ENCODE results near the gene MIA2.
"Not testable (repeated sequence)": the region's sequence is repeated elsewhere in the genome, so short reads cannot be mapped to it uniquely, and the experiment has no call there.

The MIA2 gene, protein sequence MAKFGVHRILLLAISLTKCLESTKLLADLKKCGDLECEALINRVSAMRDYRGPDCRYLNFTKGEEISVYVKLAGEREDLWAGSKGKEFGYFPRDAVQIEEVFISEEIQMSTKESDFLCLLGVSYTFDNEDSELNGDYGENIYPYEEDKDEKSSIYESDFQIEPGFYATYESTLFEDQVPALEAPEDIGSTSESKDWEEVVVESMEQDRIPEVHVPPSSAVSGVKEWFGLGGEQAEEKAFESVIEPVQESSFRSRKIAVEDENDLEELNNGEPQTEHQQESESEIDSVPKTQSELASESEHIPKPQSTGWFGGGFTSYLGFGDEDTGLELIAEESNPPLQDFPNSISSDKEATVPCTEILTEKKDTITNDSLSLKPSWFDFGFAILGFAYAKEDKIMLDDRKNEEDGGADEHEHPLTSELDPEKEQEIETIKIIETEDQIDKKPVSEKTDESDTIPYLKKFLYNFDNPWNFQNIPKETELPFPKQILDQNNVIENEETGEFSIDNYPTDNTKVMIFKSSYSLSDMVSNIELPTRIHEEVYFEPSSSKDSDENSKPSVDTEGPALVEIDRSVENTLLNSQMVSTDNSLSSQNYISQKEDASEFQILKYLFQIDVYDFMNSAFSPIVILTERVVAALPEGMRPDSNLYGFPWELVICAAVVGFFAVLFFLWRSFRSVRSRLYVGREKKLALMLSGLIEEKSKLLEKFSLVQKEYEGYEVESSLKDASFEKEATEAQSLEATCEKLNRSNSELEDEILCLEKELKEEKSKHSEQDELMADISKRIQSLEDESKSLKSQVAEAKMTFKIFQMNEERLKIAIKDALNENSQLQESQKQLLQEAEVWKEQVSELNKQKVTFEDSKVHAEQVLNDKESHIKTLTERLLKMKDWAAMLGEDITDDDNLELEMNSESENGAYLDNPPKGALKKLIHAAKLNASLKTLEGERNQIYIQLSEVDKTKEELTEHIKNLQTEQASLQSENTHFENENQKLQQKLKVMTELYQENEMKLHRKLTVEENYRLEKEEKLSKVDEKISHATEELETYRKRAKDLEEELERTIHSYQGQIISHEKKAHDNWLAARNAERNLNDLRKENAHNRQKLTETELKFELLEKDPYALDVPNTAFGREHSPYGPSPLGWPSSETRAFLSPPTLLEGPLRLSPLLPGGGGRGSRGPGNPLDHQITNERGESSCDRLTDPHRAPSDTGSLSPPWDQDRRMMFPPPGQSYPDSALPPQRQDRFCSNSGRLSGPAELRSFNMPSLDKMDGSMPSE (N-terminal part only)

DNA sequence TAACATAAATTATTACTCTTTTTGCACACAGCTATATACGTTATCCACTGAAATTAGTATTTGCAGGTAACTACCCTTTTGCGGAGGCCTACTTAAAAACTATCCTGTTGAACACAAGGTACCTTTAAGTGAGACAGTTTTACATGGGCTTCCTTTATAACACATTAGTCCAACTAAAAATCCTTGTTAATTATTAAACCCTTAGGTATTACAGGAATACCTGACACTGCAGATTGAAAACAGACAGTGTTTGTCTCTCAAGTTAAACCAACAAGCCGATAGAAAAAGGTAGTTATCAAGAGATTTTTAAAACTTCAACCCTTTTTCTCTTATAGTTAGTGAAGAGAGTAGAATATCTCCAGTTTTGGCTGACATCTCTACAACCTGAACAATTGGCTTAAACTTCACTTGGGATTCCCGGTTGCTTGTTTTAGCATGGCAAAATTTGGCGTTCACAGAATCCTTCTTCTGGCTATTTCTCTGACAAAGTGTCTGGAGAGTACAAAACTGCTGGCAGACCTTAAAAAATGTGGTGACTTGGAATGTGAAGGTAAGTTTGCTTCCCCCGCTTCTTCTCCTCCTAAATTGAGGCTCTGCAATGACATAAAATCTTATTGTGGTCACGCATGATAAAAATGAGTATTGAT lies at the start of gene MIA2:
MIA2 (plus strand) TSS at position 236 of the 647 bp plus-strand sequence; CDS start at position 436, 200 bp downstream.
- no peak for DNase-seq (ENCODE audit: low read depth)

DNA sequence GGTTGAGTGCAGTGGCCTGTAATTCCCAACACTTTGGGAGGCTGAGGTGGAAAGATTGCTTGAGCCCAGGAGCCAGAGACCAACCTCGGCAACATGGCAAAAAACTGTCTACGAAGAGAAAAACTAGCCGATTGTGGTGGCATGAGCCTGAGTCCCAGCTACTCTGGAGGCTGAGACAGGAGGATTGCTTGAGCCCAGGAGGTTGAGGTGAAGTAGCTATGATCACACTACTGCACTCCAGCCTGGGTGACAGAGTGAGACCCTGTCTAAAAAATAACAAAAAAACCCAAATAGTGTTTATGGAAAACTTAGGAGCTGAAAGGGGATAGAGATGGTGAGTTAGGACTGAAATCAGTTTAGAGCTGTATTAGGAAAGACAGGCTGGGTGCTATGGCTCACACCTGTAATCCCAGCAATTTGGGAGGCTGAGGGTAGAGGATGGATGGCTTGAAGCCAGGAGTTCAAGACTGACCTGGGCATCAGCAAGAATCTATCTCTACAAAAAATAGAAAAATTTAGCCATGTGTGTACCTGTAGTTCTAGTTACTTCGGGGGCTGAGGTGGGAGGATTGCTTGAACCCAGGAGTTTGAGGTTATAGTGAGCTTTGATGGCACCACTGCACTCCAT lies 49.0 kb upstream of the MIA2 start:
- no peak for DNase-seq (ENCODE audit: low read depth)

- no peak for DNase-seq (ENCODE audit: low read depth)
These were observed 48.3 kb upstream of the MIA2 start for GRCh38 chr14:39185256-39186049.

DNA sequence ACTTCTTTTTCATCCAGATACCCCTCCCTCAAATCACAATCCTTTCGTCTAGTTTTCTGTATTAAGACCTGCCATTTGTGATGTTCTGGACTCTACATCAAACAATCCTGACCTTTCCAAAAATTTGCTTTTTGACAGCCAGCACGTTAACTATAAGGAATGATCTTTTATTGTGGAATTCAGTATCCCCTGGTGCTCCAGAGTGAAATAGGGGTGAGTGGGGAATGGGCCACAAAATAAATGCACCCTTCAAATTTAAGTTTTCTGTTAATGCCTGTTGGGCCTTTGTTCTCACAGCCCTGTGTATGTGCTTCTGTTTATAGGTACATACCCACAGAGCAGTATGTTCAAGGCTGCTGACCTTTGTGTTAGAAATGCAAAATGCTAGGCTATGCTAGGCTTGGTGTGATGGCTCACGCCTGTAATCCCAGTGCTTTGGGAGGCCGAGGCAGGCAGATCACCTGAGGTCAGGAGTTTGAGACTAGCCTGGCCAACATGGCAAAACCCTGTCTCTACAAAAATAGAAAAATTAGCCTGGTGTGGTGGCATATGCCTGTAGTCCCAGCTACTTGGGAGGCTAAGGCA lies 46.7 kb upstream of the MIA2 start:
- no peak for DNase-seq (ENCODE audit: low read depth)

DNA sequence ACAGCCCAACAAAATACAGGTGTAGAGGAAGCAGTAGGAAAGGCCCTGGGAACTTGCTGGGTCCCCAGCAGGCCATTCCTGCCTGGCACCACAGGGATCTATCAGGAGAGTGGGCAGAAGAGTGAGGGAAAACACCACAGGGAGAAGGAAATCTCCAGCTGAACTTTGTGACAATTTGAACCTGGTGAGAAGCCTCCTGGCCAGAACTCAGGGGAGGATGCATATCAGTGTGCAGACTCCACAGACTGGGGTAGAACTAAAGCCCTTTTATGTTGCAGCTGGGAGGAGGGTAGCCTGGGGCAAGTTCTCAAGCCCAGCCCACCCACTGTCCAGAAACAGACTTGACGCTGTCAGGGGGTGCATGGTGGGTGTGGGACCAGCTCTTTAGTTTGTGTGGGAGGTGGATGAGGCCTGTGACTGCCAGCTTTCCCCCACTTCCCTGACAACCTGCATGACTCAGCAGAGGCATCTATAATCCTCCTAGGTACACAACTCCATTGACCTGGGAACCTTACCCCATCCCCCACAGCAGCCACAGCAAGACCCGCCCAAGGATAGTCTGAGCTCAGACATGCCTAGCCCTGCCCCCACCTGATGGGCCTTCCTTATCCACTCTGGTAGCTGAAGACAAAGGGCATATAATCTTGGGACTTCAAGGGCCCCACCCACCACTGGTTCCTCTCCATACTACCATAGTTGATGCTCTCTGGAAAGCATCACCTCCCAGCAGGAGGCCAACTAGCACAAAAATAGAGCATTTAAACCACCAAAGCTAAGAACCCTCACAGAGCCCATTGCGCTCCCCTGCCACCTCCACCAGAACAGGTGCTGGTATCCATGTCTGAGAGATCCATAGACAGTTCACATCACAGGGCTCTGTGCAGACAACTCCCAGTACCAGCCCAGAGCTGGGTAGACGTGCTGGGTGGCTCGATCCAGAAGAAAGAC lies 29.8 kb upstream of the MIA2 start:
- no peak for DNase-seq (ENCODE audit: low read depth)

GRCh38 chr14:39207430-39207829 lies 26.3 kb upstream of the MIA2 start:
- DNase-seq (ENCODE audit: low read depth) = not testable (repeated sequence)

DNA sequence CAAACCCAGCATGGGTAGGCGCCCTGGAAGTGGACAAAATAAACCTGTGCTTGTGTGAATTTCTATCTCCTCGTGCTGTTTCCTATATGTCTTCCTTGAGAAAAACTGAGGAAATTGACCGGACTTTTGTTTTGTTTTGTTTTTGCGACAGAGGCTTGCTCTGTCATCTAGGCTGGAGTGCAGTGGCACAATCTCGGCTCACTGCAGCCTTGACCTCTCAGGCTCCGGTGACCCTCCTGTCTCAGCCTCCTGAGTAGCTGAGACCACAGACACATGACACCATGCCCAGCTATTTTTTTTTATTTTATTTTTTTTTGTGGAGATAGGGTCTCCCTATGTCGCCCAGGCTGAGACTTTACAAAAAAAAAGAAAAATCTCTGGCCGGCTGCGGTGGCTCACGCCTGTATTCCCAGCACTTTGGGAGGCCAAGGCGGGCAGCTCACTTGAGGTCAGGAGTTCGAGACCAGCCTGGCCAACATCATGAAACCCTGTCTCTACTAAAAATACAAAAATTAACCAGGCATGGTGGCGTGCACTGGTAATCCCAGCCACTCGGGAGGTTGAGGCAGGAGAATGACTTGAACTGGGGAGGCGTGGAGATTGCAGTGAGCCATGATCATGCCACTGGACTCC lies 22.5 kb upstream of the MIA2 start:
- no peak for DNase-seq (ENCODE audit: low read depth)

- DNase-seq (ENCODE audit: low read depth) = no peak
These were observed 21.7 kb upstream of the MIA2 start for GRCh38 chr14:39212034-39212433.

DNA sequence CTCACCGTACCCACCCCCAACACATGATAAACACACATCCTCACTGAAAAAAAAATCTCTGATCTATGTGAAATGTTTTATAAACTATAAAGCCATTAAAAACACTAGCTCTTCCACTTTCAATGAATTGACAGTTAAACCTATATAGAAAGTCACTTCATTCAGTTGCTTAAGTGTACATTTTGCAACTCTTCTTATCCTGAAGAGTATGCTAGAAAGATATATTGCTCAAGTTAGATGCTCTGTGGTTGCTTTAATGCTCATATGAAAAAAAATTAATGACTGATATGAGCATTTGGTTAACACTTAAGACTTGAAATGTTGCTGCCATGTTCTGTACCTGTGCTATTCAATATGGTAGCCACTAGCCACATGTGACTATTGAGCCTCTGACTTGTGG lies 21.0 kb upstream of the MIA2 start:
- DNase-seq (ENCODE audit: low read depth) = no peak

GRCh38 chr14:39217214-39217879 lies 16.4 kb upstream of the MIA2 start:
- DNase-seq (ENCODE audit: low read depth) = no peak

DNA sequence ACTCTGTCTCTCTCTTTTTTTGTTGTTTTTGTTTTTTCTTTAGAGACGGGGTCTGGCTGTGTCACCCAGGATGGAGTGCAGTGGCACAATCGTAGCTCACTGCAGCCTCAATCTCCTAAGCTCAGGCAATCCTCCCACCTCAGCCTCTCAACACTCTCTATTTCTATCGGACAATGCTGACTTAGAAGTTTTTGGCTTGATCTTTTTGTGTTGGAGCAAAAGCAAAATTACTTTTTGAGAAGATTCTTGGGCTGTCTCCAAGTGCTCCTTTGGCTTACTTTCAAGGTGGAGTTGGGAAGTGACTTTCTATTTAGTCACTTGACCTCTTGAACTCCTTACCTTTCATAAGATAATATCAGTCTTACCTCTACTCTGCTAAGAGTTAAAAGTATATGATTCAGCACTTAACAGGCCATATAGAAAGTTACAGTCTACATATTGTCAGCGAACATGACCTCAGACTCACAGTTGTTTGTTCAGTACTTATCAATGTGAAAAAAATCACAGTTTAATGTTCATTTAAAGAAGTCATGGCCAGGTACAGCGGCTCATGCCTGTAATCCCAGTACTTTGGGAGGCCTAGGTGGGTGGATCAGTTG lies 15.4 kb upstream of the MIA2 start:
- no peak for DNase-seq (ENCODE audit: low read depth)

DNA sequence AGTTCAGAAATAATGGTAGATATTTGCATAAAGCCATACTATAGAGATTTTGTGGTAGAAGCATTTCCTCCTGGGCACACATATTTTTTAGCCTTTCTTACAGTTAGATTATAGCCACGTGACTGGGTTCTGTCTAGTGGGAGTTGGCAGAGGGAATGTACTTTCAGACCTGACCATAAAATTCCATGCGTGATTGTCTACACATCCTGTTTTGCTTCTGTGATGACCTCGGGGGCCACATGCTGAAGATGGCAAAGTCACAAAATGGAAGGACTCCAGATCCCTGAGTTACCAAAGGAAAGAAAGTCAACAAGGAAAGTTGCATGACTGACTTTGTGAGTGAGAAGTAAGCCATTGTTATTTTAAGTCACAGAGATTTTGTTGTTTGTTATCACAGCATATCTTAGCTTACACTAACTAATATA lies 14.6 kb upstream of the MIA2 start:
- no peak for DNase-seq (ENCODE audit: low read depth)

GRCh38 chr14:39220473-39220872 lies 13.2 kb upstream of the MIA2 start:
- DNase-seq (ENCODE audit: low read depth) = not testable (repeated sequence)

DNA sequence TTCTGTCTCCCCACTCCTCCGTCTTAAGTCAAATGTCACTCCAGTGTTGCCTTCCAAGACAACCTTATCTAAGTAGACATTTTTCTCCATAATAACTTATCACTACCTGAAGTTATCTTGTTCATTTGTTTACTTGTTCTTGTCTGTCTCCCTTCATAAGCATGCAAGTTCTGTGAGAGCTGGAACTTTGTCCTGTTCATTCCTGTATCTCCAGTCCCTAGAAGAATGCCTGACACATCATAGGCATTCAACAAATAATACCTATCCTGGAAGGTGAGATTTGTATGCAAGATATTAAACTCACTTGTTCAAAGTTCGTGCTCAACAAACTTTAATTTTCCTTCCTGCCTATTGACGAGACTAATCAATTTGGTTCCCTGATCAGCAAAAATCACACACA lies 5.7 kb upstream of the MIA2 start:
- DNase-seq (ENCODE audit: low read depth) = no peak

DNA sequence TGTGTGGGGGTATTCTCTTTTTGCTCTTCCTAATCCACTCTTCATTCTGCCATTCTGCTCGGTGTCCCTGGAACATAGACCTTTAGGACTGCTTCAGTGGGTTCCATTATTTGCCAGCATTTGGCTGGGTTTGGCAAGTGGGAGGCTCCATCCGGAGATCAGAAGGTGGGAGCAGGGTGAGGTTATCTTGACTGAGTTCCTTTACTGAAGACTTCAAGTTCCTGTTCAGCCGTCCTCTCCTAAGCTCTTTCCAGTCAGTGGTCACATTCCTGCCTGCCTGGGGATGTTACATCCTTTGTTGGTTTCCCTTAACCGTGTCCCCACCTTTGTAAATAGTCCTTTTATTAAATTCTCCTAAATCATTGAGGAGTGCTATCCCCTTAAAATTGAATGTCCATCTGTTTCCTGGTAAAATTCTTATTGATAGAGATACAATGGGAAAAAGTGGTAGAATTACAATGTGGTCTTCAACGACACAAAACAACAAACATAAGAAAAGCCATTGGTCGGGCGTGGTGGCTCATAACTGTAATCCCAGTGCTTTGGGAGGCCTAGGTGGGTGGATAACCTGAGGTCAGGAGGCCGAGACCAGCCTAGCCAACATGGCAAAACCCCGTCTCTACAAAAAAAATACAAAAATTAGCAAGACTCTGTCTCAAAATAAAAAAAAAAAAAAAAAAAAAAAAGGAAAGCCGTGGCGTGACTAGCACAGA lies 5.0 kb upstream of the MIA2 start:
- no peak for DNase-seq (ENCODE audit: low read depth)

GRCh38 chr14:39229222-39229543 lies 4.5 kb upstream of the MIA2 start:
- DNase-seq (ENCODE audit: low read depth) = no peak

DNA sequence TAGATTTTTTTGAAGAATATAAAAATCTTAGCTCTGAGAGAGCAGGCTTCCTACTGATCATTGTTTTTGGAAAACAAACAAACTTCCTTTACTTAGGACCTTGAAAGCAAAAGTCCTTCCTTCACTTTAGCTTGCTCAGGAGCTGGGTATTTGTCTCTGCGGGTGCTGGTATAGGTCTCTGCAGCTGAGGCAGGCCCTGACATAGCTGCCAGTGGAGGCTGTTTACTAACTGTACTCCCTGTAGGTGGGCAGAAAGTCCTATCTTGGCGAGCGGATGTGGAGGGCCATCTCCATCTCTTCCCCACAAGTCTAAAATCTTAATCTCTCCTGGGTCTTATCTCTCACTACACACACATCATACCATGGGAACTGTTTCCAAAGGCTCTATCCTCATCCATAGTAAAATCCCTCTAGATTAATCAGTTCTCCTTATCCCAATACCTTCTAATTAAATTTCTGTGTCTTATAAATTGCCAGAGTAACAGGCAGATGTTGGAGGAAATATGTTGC lies 4.1 kb upstream of the MIA2 start:
- no peak for DNase-seq (ENCODE audit: low read depth)
